ENCODE measurements around the gene COP1.
"Not testable (repeated sequence)": the region's sequence is repeated elsewhere in the genome, so short reads cannot be mapped to it uniquely, and the experiment has no call there.

The COP1 gene

DNA sequence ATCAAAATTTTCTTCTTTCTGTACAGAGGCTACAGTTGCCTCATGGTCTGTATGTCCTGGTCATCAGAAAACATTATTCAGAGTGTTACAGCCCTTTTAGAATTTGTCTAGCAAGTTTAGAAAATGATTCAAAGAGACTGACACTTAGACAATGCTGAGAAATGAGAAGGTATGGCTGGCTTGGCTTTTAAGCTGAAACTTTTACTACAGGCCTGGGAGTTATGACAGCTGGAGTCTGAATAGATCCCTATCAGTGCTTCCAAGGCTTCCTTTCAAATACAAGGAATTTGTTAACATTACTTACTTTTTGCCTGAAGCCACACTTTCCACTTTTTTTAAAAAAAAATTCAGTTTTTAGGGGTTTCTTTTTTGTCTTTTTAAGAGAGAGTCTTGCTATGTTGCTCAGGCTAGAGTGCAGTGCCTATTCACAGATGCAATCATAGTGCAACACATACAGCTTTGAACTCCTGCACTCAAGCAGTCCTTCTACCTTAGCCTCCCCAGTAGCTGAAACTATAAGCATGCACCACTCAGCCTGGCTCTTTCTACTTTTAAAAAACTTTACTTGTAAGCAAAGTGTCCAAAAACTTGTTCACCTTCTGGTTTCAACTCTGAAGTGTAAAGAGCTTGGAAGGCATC, 10.5 kb upstream of the COP1 start:
- Histone ChIP-seq H3K4me3 (ENCODE audit: low read length) (no peak overlapping the region), H3K4me1 (ENCODE audit: insufficient read depth, low read length) (no peaks in the 10 kb centered on the region), H3K27ac (ENCODE audit: low read depth, low read length) (no peak overlapping the region), H3K27me3 (ENCODE audit: insufficient read depth, low read length) (no peaks in the 10 kb centered on the region; the same call in 1 of the 2 replicates), H3K9me3 (ENCODE audit: insufficient read depth, low read depth, low read length) (no peaks in the 10 kb centered on the region), H3K36me3 (ENCODE audit: insufficient read depth, low read length) (no peaks in the 10 kb centered on the region), H3K9ac (ENCODE audit: low read depth, low read length) (no peak overlapping the region)

GRCh38 chr1:176216031-176216430, 8.9 kb upstream of the COP1 start:
- Histone ChIP-seq H3K9ac (ENCODE audit: low read depth, low read length) (no peak overlapping the region), H3K27ac (ENCODE audit: low read depth, low read length) (no peak overlapping the region), H3K9me3 (ENCODE audit: insufficient read depth, low read depth, low read length) (no peaks in the 10 kb centered on the region), H3K36me3 (ENCODE audit: insufficient read depth, low read length) (no peaks in the 10 kb centered on the region), H3K27me3 (ENCODE audit: insufficient read depth, low read length) (no peaks in the 10 kb centered on the region), H3K4me3 (ENCODE audit: low read length) (no peak overlapping the region), H3K4me1 (ENCODE audit: insufficient read depth, low read length) (no peaks in the 10 kb centered on the region)
- WGBS: no CpG with 5 or more reads among the region's 1 CpG

DNA sequence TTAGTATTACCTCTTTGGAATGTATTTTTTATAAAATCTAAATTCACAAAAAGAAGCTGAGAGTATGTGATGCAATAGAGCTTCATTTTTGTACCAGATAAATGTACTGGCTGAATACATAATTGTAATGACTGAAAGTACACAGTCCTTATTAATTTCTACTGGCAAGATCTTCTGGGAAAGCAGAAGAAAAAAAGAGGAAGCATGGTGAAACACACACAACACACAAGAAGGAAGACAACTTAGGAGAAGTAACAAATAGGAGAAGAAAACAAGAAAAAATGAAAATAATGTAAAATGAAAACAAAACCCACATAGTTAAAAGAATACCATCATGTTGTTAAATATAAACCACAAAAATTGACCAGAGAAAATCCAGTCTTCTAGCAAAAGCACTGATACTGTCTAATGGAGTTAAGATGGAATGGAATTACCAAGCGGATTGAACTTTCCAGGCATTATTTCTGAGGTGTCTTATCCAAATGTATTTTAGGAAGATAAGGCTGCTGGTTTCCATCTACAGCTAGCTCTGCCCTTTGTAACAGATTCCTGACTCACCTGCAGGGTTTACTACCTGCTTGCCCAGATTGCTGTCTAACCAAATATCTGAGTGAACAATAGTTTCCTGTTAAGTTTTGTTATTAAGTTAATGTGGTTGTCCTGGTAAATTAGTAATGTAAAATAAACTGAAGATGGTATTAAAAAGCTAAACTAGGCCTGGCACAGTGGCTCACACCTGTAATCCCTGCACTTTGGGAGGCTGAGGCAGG, 4.5 kb upstream of the COP1 start:
- Histone ChIP-seq H3K9me3 (ENCODE audit: insufficient read depth, low read depth, low read length) (no peaks in the 10 kb centered on the region), H3K9ac (ENCODE audit: low read depth, low read length) (no peak overlapping the region), H3K27ac (ENCODE audit: low read depth, low read length) (no peak overlapping the region), H3K4me3 (ENCODE audit: low read length) (no peak overlapping the region), H3K36me3 (ENCODE audit: insufficient read depth, low read length) (no peaks in the 10 kb centered on the region), H3K4me1 (ENCODE audit: insufficient read depth, low read length) (no peaks in the 10 kb centered on the region), H3K27me3 (ENCODE audit: insufficient read depth, low read length) (no peaks in the 10 kb centered on the region)
- WGBS: 93% methylated on average over 1 of the region's 1 CpG

DNA sequence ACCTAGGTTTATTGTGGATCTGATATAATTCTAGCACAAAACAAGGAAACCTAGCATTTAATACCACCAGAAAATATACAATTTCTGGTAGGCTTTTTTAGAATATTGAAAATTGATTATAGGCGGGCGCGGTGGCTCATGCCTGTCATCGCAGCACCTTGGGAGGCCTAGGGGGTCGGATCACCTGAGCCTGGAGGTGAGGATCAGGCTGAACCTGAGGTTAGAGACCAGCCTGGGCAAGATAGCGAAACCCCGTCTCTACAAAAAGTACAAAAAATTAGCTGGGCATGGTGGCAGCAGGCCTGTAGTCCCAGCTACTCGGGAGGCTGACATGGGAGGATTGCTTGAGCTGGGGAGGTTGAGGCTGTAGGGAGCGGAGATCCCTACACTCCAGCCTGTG, 948 bp upstream of the COP1 start:
- H3K4me3 ChIP-seq (ENCODE audit: low read length): peak overlapping the region; percentile 75
- no peaks in the 10 kb centered on the region for H3K36me3 ChIP-seq (ENCODE audit: insufficient read depth, low read length)
- H3K9me3 ChIP-seq (ENCODE audit: insufficient read depth, low read depth, low read length): no peaks in the 10 kb centered on the region
- H3K4me1 ChIP-seq (ENCODE audit: insufficient read depth, low read length): peaks cover 10% of the 10 kb centered on the region
- H3K27ac ChIP-seq (ENCODE audit: low read depth, low read length): peak overlapping the region; percentile 29; the same call in 1 of the 2 replicates
- WGBS: 81% methylated on average over 8 of the region's 9 CpGs
- H3K27me3 ChIP-seq (ENCODE audit: insufficient read depth, low read length): no peaks in the 10 kb centered on the region
- peak overlapping the region; percentile 62 for H3K9ac ChIP-seq (ENCODE audit: low read depth, low read length)

- H3K4me1 ChIP-seq (ENCODE audit: insufficient read depth, low read length): peaks cover 10% of the 10 kb centered on the region
- H3K27me3 ChIP-seq (ENCODE audit: insufficient read depth, low read length): no peaks in the 10 kb centered on the region
- no peaks in the 10 kb centered on the region for H3K36me3 ChIP-seq (ENCODE audit: insufficient read depth, low read length)
- no peaks in the 10 kb centered on the region for H3K9me3 ChIP-seq (ENCODE audit: insufficient read depth, low read depth, low read length)
- H3K9ac ChIP-seq (ENCODE audit: low read depth, low read length): peak overlapping the region; percentile 62
- peak overlapping the region; percentile 87 for H3K27ac ChIP-seq (ENCODE audit: low read depth, low read length)
- under 1% methylated on average over 58 of the region's 58 CpGs for WGBS
- H3K4me3 ChIP-seq (ENCODE audit: low read length): peak overlapping the region; percentile 75
Observed at GRCh38 chr1:176206006-176206960, 803 bp downstream of the COP1 start.

GRCh38 chr1:176205332-176205914, 1.7 kb downstream of the COP1 start:
- 47% methylated on average over 5 of the region's 5 CpGs for WGBS
- peak overlapping the region; percentile 75 for H3K4me3 ChIP-seq (ENCODE audit: low read length)
- H3K27me3 ChIP-seq (ENCODE audit: insufficient read depth, low read length): no peaks in the 10 kb centered on the region
- H3K27ac ChIP-seq (ENCODE audit: low read depth, low read length): no peak overlapping the region
- H3K36me3 ChIP-seq (ENCODE audit: insufficient read depth, low read length): no peaks in the 10 kb centered on the region
- no peaks in the 10 kb centered on the region for H3K9me3 ChIP-seq (ENCODE audit: insufficient read depth, low read depth, low read length)
- peak overlapping the region; percentile 62; the same call in 1 of the 2 replicates for H3K9ac ChIP-seq (ENCODE audit: low read depth, low read length)
- H3K4me1 ChIP-seq (ENCODE audit: insufficient read depth, low read length): peaks cover 10% of the 10 kb centered on the region

DNA sequence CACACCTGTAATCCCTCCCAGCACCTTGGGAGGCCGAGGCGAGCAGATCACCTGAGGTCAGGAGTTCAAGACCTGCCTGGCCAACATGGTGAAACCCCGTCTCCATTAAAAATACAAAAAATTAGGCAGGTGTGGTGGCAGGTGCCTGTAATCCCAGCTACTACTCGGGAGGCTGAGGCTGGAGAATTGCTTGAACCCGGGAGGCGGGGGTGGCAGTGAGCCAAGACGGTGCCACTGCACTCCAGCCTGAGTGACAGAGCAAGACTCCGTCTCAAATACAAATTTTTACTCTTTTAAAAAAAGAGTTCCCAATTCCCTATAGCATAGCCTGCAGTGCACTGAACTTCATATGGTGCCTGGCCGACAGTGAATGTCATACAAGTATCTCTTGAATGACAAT, 2.4 kb downstream of the COP1 start:
- H3K36me3 ChIP-seq (ENCODE audit: insufficient read depth, low read length); H3K27ac ChIP-seq (ENCODE audit: low read depth, low read length); H3K9ac ChIP-seq (ENCODE audit: low read depth, low read length); H3K27me3 ChIP-seq (ENCODE audit: insufficient read depth, low read length); H3K9me3 ChIP-seq (ENCODE audit: insufficient read depth, low read depth, low read length): not testable (repeated sequence)
- H3K4me3 ChIP-seq (ENCODE audit: low read length): peak overlapping the region; percentile 75
- H3K4me1 ChIP-seq (ENCODE audit: insufficient read depth, low read length): peaks cover 10% of the 10 kb centered on the region
- 89% methylated on average over 9 of the region's 9 CpGs for WGBS

GRCh38 chr1:176203735-176204134, 3.4 kb downstream of the COP1 start:
- WGBS: 91% methylated on average over 3 of the region's 4 CpGs
- Histone ChIP-seq H3K9ac (ENCODE audit: low read depth, low read length) (no peak overlapping the region), H3K9me3 (ENCODE audit: insufficient read depth, low read depth, low read length) (no peaks in the 10 kb centered on the region), H3K4me1 (ENCODE audit: insufficient read depth, low read length) (peaks cover 10% of the 10 kb centered on the region), H3K27ac (ENCODE audit: low read depth, low read length) (no peak overlapping the region), H3K27me3 (ENCODE audit: insufficient read depth, low read length) (no peaks in the 10 kb centered on the region), H3K36me3 (ENCODE audit: insufficient read depth, low read length) (no peaks in the 10 kb centered on the region), H3K4me3 (ENCODE audit: low read length) (no peak overlapping the region)

DNA sequence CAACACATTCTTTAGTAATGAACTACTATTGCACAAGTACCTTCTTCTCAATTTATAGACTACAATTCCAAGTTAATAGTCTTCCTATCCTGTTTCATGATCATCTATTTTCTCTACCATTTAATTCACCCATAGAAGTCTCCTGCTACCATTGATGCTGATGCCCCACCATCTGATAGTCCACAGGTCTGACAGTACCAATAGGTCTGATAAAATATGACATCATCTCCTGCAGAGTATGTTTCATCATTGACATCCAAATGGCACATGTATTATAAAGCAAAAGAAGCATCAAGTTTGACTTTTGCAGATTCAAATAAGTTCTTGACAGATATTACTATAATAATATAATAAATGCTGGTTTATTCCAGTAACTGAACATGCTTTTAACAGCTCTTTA, 5.5 kb downstream of the COP1 start:
- no peak overlapping the region for H3K9ac ChIP-seq (ENCODE audit: low read depth, low read length)
- H3K9me3 ChIP-seq (ENCODE audit: insufficient read depth, low read depth, low read length): no peaks in the 10 kb centered on the region
- H3K4me3 ChIP-seq (ENCODE audit: low read length): no peak overlapping the region
- H3K27me3 ChIP-seq (ENCODE audit: insufficient read depth, low read length): no peaks in the 10 kb centered on the region
- H3K4me1 ChIP-seq (ENCODE audit: insufficient read depth, low read length): peaks cover 10% of the 10 kb centered on the region
- H3K27ac ChIP-seq (ENCODE audit: low read depth, low read length): no peak overlapping the region
- no peaks in the 10 kb centered on the region for H3K36me3 ChIP-seq (ENCODE audit: insufficient read depth, low read length)

GRCh38 chr1:176199707-176200106, 7.4 kb downstream of the COP1 start:
- Histone ChIP-seq H3K4me3 (ENCODE audit: low read length) (no peak overlapping the region), H3K27me3 (ENCODE audit: insufficient read depth, low read length) (no peaks in the 10 kb centered on the region), H3K36me3 (ENCODE audit: insufficient read depth, low read length) (no peaks in the 10 kb centered on the region), H3K9ac (ENCODE audit: low read depth, low read length) (no peak overlapping the region), H3K9me3 (ENCODE audit: insufficient read depth, low read depth, low read length) (no peaks in the 10 kb centered on the region), H3K27ac (ENCODE audit: low read depth, low read length) (no peak overlapping the region), H3K4me1 (ENCODE audit: insufficient read depth, low read length) (no peaks in the 10 kb centered on the region)
- 100% methylated on average over 1 of the region's 1 CpG for WGBS

GRCh38 chr1:176198413-176198812, 8.7 kb downstream of the COP1 start:
- no peak overlapping the region for H3K9ac ChIP-seq (ENCODE audit: low read depth, low read length)
- H3K4me3 ChIP-seq (ENCODE audit: low read length): no peak overlapping the region
- no peaks in the 10 kb centered on the region for H3K27me3 ChIP-seq (ENCODE audit: insufficient read depth, low read length)
- 100% methylated on average over 1 of the region's 2 CpGs for WGBS
- no peak overlapping the region for H3K27ac ChIP-seq (ENCODE audit: low read depth, low read length)
- no peaks in the 10 kb centered on the region for H3K9me3 ChIP-seq (ENCODE audit: insufficient read depth, low read depth, low read length)
- H3K36me3 ChIP-seq (ENCODE audit: insufficient read depth, low read length): no peaks in the 10 kb centered on the region
- H3K4me1 ChIP-seq (ENCODE audit: insufficient read depth, low read length): no peaks in the 10 kb centered on the region

Data from HUES64 (cell line).